ENCODE measurements around the gene ALG10B. TPM values are rescaled to one million over a fixed set of nuclear protein-coding genes. Genes with fewer than 3 reads are reported as not detected.
"Not testable (repeated sequence)": the region's sequence is repeated elsewhere in the genome, so short reads cannot be mapped to it uniquely, and the experiment has no call there.

Gene ALG10B, protein sequence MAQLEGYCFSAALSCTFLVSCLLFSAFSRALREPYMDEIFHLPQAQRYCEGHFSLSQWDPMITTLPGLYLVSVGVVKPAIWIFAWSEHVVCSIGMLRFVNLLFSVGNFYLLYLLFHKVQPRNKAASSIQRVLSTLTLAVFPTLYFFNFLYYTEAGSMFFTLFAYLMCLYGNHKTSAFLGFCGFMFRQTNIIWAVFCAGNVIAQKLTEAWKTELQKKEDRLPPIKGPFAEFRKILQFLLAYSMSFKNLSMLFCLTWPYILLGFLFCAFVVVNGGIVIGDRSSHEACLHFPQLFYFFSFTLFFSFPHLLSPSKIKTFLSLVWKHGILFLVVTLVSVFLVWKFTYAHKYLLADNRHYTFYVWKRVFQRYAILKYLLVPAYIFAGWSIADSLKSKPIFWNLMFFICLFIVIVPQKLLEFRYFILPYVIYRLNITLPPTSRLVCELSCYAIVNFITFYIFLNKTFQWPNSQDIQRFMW
- polyA plus RNA-seq (ENCODE audit: low read depth in 6 of 6) = 1 to 10 TPM; 1.1 to 4.7 (median 2.1) TPM

DNA sequence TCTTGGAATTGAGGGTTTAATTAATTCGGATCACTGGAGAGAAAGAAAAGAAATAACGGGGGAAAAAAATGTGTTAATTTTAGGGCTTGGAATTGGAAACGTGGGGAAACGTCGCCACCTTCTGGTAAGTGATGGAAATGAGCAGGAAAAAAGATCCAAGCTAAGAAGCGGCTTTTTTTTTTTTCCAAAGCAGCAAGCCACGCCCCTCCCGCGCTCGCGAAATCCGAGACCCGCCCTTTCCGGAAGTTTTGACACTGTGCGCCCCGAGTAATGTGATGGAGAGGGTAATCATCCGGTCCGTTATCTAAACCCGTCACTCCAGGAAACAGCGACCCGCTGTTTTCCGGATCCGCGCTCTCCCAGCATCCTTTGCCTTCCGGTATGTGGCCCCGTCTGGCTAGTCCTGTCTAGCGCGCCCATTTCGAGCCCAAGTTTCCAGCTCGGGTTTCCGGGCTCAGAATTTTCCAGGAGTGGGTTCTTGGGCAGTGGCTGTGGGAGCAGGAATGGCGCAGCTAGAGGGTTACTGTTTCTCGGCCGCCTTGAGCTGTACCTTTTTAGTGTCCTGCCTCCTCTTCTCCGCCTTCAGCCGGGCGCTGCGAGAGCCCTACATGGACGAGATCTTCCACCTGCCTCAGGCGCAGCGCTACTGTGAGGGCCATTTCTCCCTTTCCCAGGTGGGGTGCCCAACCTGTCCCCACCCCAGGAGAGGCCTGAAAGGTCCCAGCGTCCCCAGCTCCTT lies at the start of gene ALG10B:
TSS of gene ALG10B (plus strand) at position 384 of the 739 bp plus-strand sequence. CDS start at position 504, 120 bp downstream.
- DNase-seq (peak; percentile 90), ATAC-seq (ENCODE audit: low read depth in 2 of 2) (peak; percentile 98 to 99)
- Mint-ChIP-seq H3K9me3 (no peaks in the 10 kb centered on the region), H3K4me3 (peak within 1 kb of the TSS; percentile 91 to 97 (median 95)), H3K27me3 (peaks cover 4 to 7% (median 5%) of the 10 kb centered on the region in 3 donors), H3K4me1 (peaks cover 6 to 18% (median 9%) of the 10 kb centered on the region in 3 donors), H3K36me3 (no peaks in the 10 kb centered on the region), H3K27ac (peak within 1 kb of the TSS; percentile 92 to 98 (median 97))

DNA sequence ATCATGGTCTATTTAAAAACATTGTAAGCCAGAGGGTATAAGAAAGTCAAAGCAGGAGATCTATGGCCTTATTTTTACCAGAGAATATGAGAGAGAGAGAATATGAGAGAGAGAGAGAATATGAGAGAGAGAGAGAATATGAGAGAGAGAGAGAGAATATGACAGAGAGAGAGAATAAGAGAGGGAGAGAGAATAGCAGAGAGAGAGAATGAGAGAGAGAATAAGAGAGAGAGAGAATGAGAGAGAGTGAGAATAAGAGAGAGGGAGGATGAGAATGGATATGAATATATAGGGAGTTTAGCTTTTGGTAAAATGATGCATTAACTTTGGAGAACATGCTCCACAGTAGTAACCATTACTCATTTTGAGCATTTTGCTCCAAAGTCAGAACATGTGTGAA lies 48.0 kb upstream of the ALG10B start:
- H3K27me3 Mint-ChIP-seq = no peaks in the 10 kb centered on the region
- peaks cover 0 to 18% (median 4%) of the 10 kb centered on the region in 7 donors for H3K9me3 Mint-ChIP-seq
- no peak overlapping the region for H3K4me3 Mint-ChIP-seq
- DNase-seq (no peak), ATAC-seq (ENCODE audit: low read depth in 2 of 2) (no peak)
- no peak overlapping the region for H3K27ac Mint-ChIP-seq
- H3K4me1 Mint-ChIP-seq = no peaks in the 10 kb centered on the region
- H3K36me3 Mint-ChIP-seq = no peaks in the 10 kb centered on the region

DNA sequence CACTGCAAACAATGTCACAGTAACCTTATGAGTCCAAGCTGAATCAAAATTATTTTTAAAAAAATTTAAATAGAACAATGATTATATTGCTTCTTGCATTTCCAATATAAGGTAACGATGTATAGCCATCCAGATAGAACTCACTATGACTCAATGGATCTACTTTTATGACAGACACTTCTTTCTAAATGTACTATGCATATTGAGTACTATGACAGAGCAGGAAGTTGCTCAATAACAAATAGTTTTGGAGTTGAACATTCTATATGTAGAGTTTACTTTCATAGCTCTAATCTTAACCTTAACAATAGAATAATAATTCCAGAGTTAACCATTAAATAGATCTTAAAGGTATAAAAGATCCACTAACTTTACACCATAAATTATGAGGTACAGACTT lies 46.7 kb upstream of the ALG10B start:
- no peak overlapping the region for H3K27ac Mint-ChIP-seq
- ATAC-seq (ENCODE audit: low read depth in 2 of 2) (no peak), DNase-seq (no peak)
- peaks cover 1 to 21% (median 5%) of the 10 kb centered on the region in 7 donors for H3K9me3 Mint-ChIP-seq
- H3K27me3 Mint-ChIP-seq = no peaks in the 10 kb centered on the region
- H3K4me3 Mint-ChIP-seq = no peak overlapping the region
- H3K4me1 Mint-ChIP-seq = no peaks in the 10 kb centered on the region
- H3K36me3 Mint-ChIP-seq = no peaks in the 10 kb centered on the region

DNA sequence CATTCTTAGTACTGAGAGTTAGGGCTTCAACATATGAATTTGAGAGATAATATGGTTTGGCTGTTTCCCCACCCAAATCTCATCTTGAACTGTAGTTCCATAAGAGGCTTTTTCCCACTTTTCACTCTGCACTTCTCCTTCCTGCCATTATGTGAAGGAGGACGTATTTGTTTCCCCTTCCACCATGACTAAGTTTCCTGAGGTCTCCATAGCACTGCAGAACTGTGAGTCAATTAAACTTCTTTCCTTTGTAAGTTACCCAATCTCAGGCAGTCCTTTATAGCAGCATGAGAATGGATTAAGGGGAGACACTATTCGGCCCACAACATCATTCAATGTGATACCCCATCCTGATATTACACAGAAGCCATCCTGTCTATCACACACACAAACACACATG lies 36.8 kb upstream of the ALG10B start:
- H3K9me3 Mint-ChIP-seq = peaks cover 0 to 11% (median 4%) of the 10 kb centered on the region in 7 donors
- ATAC-seq (ENCODE audit: low read depth in 2 of 2) (no peak), DNase-seq (no peak)
- H3K4me3 Mint-ChIP-seq = no peak overlapping the region
- no peaks in the 10 kb centered on the region for H3K4me1 Mint-ChIP-seq
- no peaks in the 10 kb centered on the region for H3K36me3 Mint-ChIP-seq
- peaks cover 0 to 8% (median 0%) of the 10 kb centered on the region in 3 donors for H3K27me3 Mint-ChIP-seq
- no peak overlapping the region for H3K27ac Mint-ChIP-seq

DNA sequence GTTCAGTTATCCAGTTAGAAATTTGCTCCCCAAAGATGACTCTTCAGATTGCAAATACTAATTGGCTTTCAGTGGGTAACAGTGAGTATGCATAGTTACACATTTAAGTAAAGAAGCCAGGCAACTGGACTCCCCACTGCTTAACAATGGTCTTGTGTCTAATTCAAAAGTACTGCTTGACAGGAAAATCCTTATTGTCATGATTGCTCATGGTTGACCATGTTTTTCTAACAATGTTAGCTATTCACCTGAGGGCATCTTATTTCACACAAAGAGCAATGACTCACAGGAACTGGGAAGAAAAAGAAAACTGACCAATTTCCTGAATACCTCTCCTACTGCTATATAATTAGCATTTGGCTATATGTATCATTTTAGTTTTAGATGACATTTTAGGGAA lies 33.7 kb upstream of the ALG10B start:
- no peak overlapping the region for H3K4me3 Mint-ChIP-seq
- no peaks in the 10 kb centered on the region for H3K36me3 Mint-ChIP-seq
- DNase-seq (no peak), ATAC-seq (ENCODE audit: low read depth in 2 of 2) (no peak)
- H3K27ac Mint-ChIP-seq = no peak overlapping the region
- no peaks in the 10 kb centered on the region for H3K4me1 Mint-ChIP-seq
- H3K27me3 Mint-ChIP-seq = peaks cover 0 to 8% (median 0%) of the 10 kb centered on the region in 3 donors
- H3K9me3 Mint-ChIP-seq = peaks cover 0 to 5% (median 3%) of the 10 kb centered on the region in 7 donors

DNA sequence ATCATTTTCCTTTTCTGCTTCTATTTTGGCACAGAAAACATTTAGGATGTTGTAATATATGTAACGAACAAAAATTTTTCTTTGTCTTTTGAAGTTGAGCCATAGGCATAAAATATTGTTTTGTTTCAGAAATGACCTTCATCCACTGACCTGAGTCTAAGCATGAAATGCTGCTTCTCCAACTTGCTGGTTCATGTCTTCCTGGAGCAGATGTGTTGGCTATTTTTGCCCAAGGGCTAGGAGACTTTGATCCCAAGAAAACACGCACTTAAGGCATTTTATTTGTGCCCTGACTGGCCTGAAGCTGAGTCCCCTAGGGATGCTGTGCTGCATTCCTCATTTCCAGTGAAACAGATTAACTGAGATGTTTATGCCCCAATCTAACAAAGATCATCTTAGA lies 27.2 kb upstream of the ALG10B start:
- peaks cover 0 to 3% (median 0%) of the 10 kb centered on the region in 7 donors for H3K9me3 Mint-ChIP-seq
- DNase-seq (no peak), ATAC-seq (ENCODE audit: low read depth in 2 of 2) (no peak)
- no peak overlapping the region for H3K4me3 Mint-ChIP-seq
- peak overlapping the region in 1 of 6 donors; percentile 15 for H3K27ac Mint-ChIP-seq
- no peaks in the 10 kb centered on the region for H3K4me1 Mint-ChIP-seq
- peaks cover 0 to 11% (median 0%) of the 10 kb centered on the region in 3 donors for H3K27me3 Mint-ChIP-seq
- no peaks in the 10 kb centered on the region for H3K36me3 Mint-ChIP-seq

DNA sequence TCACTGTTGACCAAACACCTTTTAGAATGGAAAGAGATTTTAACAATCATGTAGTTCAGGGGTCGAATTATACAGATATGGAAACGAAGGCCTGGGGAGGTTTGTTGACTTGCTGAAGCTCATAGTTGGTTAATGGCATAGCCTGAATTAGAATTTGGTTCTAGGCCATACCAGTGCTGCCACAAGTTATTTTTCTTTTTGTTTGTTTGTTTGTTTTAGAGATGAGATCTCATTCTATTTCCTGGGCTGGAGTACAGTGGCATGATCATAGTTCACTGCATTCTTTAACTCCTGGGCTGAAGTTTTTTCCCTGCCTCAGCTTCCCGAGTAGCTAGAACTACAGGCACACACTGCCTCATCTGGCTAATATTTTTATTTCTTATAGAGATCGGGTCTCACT lies 25.4 kb upstream of the ALG10B start:
- Mint-ChIP-seq H3K27ac (no peak overlapping the region), H3K9me3 (peaks cover 0 to 6% (median 0%) of the 10 kb centered on the region in 7 donors)

DNA sequence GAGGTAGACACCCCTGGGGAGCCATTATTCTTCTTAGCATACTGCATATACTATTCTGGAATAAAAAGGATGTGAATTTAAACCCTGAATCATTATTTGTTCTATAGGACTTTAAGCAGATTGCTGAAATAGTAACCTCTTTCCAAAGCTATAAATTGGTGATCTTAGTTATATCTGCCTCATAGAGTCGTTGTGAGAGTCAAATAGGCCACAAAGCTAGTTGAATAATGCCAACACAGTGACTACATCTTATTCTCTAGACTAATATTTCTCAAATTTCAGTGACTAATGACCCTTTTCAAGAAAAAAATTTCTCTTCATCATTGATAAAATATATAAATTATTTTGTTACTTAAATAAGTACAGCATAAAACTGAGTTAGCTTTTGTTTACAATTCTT lies 13.6 kb upstream of the ALG10B start:
- not testable (repeated sequence) for H3K4me1 Mint-ChIP-seq; ATAC-seq (ENCODE audit: low read depth in 2 of 2); H3K27ac Mint-ChIP-seq; H3K4me3 Mint-ChIP-seq; H3K36me3 Mint-ChIP-seq; DNase-seq
- peaks cover 0 to 29% (median 15%) of the 10 kb centered on the region in 7 donors for H3K9me3 Mint-ChIP-seq
- H3K27me3 Mint-ChIP-seq = peaks cover 13 to 22% (median 18%) of the 10 kb centered on the region in 3 donors

More for the DNA sequence above, 25.4 kb upstream of the ALG10B start:
- H3K36me3 Mint-ChIP-seq = no peaks in the 10 kb centered on the region
- ATAC-seq (ENCODE audit: low read depth in 2 of 2) (no peak), DNase-seq (no peak)
- H3K4me1 Mint-ChIP-seq = no peaks in the 10 kb centered on the region
- H3K27me3 Mint-ChIP-seq = peaks cover 0 to 8% (median 7%) of the 10 kb centered on the region in 3 donors
- H3K4me3 Mint-ChIP-seq = no peak overlapping the region

DNA sequence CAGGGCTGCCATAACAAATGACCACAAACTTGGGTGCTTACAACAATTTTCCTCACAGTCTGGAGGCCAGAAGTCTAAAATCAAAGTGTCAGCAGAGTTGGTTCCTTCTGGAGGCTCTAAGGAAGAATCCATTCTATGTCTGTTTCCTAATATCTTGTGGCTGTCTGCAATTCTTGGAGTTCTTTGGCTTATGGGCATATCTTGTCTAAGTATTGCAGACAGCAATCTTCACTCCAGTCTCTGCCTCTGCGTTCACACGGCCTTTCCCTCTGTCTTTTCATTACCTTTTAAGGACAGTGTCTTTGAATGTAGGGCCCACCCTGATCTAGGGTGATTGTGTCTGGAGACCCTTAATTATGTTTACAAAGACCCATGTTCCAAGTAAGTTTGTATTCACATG lies 5.4 kb downstream of the ALG10B start:
- H3K4me1 Mint-ChIP-seq; H3K27me3 Mint-ChIP-seq; ATAC-seq (ENCODE audit: low read depth in 2 of 2); H3K4me3 Mint-ChIP-seq; DNase-seq; H3K9me3 Mint-ChIP-seq; H3K36me3 Mint-ChIP-seq: not testable (repeated sequence)
- H3K27ac Mint-ChIP-seq = peak overlapping the region in 1 of 6 donors; percentile 80

DNA sequence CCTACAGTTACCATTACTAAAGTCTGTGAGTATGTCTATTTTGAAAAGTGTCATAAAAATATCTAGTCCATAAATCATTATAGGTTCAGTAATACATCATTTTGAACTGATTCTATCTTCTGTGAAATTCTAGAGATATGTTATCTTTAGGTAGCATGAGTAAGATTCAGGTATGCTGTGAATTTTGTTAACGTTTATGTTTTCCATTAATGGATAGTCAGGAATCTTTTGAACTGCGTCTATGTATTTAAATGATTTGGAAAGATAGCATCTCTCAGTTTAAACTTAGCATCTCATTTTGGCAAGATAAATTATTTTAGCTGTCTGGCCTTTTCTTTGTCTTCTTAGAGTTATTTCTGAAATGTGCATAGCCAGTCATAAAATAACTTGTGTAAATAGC lies 8.3 kb downstream of the ALG10B start:
- H3K4me1 Mint-ChIP-seq = no peaks in the 10 kb centered on the region
- H3K9me3 Mint-ChIP-seq = no peaks in the 10 kb centered on the region
- H3K27ac Mint-ChIP-seq = no peak overlapping the region
- no peak for DNase-seq
- H3K36me3 Mint-ChIP-seq = no peaks in the 10 kb centered on the region
- H3K4me3 Mint-ChIP-seq = no peak overlapping the region
- no peaks in the 10 kb centered on the region for H3K27me3 Mint-ChIP-seq
- no peak for ATAC-seq (ENCODE audit: low read depth in 2 of 2)

DNA sequence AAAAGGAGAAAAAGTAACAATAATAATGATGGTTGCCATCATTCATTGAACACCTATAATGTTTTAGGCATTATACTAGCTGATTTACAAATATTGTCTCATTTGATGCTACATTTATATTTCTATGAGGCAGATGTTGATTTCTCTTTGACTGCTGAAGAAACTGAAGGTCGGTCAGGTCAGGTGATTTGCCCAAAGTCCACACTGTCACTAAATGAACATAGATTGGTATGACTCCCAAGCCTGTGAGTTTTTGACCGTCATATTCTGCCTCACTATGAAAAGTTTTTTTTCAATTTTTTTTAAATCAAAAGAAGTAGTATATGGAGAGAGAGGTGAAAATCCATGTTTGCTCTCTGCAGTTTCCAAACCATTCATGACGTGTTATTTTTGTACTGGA lies 10.8 kb downstream of the ALG10B start:
- Mint-ChIP-seq H3K4me1 (no peaks in the 10 kb centered on the region), H3K27ac (no peak overlapping the region), H3K36me3 (peaks cover 0 to 6% of the 10 kb centered on the region in 2 donors), H3K27me3 (no peaks in the 10 kb centered on the region), H3K4me3 (no peak overlapping the region), H3K9me3 (peaks cover 0 to 2% (median 0%) of the 10 kb centered on the region in 7 donors)
- no peak for DNase-seq
- ATAC-seq (ENCODE audit: low read depth in 2 of 2) = no peak

DNA sequence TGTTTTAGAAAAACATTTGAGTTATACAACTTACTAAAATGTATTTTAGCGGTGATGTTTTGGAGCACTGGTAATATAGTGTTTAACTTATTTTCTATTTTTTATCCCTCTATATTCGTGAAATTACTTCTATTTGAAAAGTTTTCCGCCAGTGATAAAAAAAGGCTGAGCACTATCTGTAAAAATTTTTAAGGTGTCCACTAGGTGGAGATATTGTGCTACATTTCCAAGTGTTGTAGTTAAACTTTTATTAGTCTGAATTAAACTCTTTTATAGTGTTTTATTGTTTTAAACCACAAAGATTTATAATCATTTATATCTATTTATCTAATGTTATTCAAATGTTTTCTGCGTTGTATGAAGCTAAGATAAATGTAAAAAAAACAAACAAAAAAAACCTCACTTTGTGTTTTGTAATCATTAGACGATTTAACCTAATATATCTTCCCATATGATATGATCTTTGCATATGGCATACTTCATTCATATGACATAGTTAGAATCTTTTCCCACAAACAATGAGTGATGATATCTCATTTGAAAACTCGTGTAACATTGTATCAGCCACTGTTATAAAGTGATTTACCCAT lies 11.8 kb downstream of the ALG10B start:
- ATAC-seq (ENCODE audit: low read depth in 2 of 2) = no peak
- H3K27ac Mint-ChIP-seq = no peak overlapping the region
- H3K27me3 Mint-ChIP-seq = no peaks in the 10 kb centered on the region
- no peaks in the 10 kb centered on the region for H3K4me1 Mint-ChIP-seq
- H3K9me3 Mint-ChIP-seq = peaks cover 0 to 2% (median 0%) of the 10 kb centered on the region in 7 donors
- peaks cover 0 to 6% of the 10 kb centered on the region in 2 donors for H3K36me3 Mint-ChIP-seq
- H3K4me3 Mint-ChIP-seq = no peak overlapping the region
- peak; percentile 19 for DNase-seq

DNA sequence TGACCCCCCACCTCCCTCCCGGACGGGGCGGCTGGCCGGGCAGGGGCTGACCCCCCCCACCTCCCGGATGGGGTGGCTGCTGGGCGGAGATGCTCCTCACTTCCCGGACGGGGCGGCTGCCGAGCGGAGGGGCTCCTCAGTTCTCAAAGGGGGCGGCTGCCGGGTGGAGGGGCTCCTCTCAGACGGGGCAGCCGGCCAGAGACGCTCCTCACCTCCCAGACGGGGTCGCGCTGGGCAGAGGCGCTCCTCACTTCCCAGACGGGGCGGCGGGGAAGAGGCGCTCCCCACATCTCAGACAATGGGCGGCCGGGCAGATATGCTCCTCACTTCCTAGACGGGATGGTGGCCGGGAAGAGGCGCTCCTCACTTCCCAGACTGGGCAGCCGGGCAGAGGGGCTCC lies 13.8 kb downstream of the ALG10B start:
- not testable (repeated sequence) for H3K4me1 Mint-ChIP-seq; H3K9me3 Mint-ChIP-seq; ATAC-seq (ENCODE audit: low read depth in 2 of 2); H3K27ac Mint-ChIP-seq; H3K36me3 Mint-ChIP-seq; H3K4me3 Mint-ChIP-seq; DNase-seq; H3K27me3 Mint-ChIP-seq
